Activated T-helper 2 cell treated with anti-CD3 and anti-CD28 coated beads, Interferon-gamma antibody, Interleukin-2, Interleukin-4, amounts not matched to agents 10 μg/mL and 5 μg/mL and 100 μg/mL, durations not matched to agents 14 hours and 24 hours and 36 hours (primary cell): ENCODE data around the gene STK33. TPM values are rescaled to one million over a fixed set of nuclear protein-coding genes. Genes with fewer than 3 reads are reported as not detected.

Experiments used
- DNase-seq: peaks from one replicate; pipeline ENCODE4 v3.0.0; 2021; ENCODE audit warnings: low spot score
- H3K27ac Mint-ChIP-seq: one replicate; pipeline ENCODE4 v1.8.0; 2021; ENCODE audit warnings: mixed read lengths
- H3K27me3 Mint-ChIP-seq: one replicate; pipeline ENCODE4 v1.8.0; 2021; ENCODE audit warnings: low read depth, mixed read lengths
- H3K36me3 Mint-ChIP-seq: one replicate; pipeline ENCODE4 v1.8.0; 2021; ENCODE audit warnings: low read depth, mixed read lengths
- H3K4me1 Mint-ChIP-seq: one replicate; pipeline ENCODE4 v1.8.0; 2021; ENCODE audit warnings: low read depth, mixed read lengths
- H3K4me3 Mint-ChIP-seq: one replicate; pipeline ENCODE4 v1.8.0; 2021; ENCODE audit warnings: low read depth, mild to moderate bottlenecking, moderate library complexity, mixed read lengths
- H3K9me3 Mint-ChIP-seq: one replicate; pipeline ENCODE4 v1.8.0; 2021; ENCODE audit warnings: mixed read lengths
- intact Hi-C: fragments of 100-400 bp; cut with micrococcal nuclease; formaldehyde crosslinking; loops from one replicate; pipeline ENCODE4 v1.15.1; 2023
- total RNA-seq: library from RNA; stranded (reverse); gene quantifications from 2 replicates; pipeline ENCODE4 v1.2.3, GENCODE V29; 2022

The STK33 gene
- total RNA-seq, 1 donor from 2014 or later: 0.62 TPM

GRCh38 chr11:8429483-8429882 is 164.5 kb downstream of the STK33 start:
- Mint-ChIP-seq H3K27ac (no peak overlapping the region), H3K27me3 (no peaks in the 10 kb centered on the region), H3K9me3 (no peaks in the 10 kb centered on the region), H3K36me3 (no peaks in the 10 kb centered on the region), H3K4me1 (no peaks in the 10 kb centered on the region), H3K4me3 (no peak overlapping the region)
- DNase-seq: no peak
- intact Hi-C loops: no loop called here

GRCh38 chr11:8426076-8426475 is 168.0 kb downstream of the STK33 start:
- no peak overlapping the region for H3K27ac Mint-ChIP-seq
- H3K9me3 Mint-ChIP-seq: no peaks in the 10 kb centered on the region
- no peak overlapping the region for H3K4me3 Mint-ChIP-seq
- intact Hi-C loops: no loop called here
- no peaks in the 10 kb centered on the region for H3K4me1 Mint-ChIP-seq
- no peak for DNase-seq
- no peaks in the 10 kb centered on the region for H3K36me3 Mint-ChIP-seq
- no peaks in the 10 kb centered on the region for H3K27me3 Mint-ChIP-seq

GRCh38 chr11:8415195-8415594 is 178.8 kb downstream of the STK33 start:
- H3K4me3 Mint-ChIP-seq: no peak overlapping the region
- no peaks in the 10 kb centered on the region for H3K9me3 Mint-ChIP-seq
- H3K36me3 Mint-ChIP-seq: no peaks in the 10 kb centered on the region
- DNase-seq: no peak
- H3K27ac Mint-ChIP-seq: no peak overlapping the region
- H3K4me1 Mint-ChIP-seq: no peaks in the 10 kb centered on the region
- intact Hi-C loops: no loop called here
- H3K27me3 Mint-ChIP-seq: peaks cover 5% of the 10 kb centered on the region

GRCh38 chr11:8408151-8408941 is 185.7 kb downstream of the STK33 start:
- H3K9me3 Mint-ChIP-seq: no peaks in the 10 kb centered on the region
- H3K4me1 Mint-ChIP-seq: no peaks in the 10 kb centered on the region
- no peak overlapping the region for H3K4me3 Mint-ChIP-seq
- H3K27me3 Mint-ChIP-seq: no peaks in the 10 kb centered on the region
- H3K27ac Mint-ChIP-seq: no peak overlapping the region
- intact Hi-C loops: no loop called here
- DNase-seq: no peak
- H3K36me3 Mint-ChIP-seq: no peaks in the 10 kb centered on the region

GRCh38 chr11:8403310-8403709 is 190.7 kb downstream of the STK33 start:
- no peak overlapping the region for H3K27ac Mint-ChIP-seq

GRCh38 chr11:8392886-8393285 is 201.1 kb downstream of the STK33 start:
- Mint-ChIP-seq H3K9me3 (no peaks in the 10 kb centered on the region), H3K36me3 (no peaks in the 10 kb centered on the region), H3K4me1 (no peaks in the 10 kb centered on the region), H3K4me3 (no peak overlapping the region), H3K27me3 (peaks cover 4% of the 10 kb centered on the region), H3K27ac (no peak overlapping the region)
- no peak for DNase-seq
- intact Hi-C loops: no loop called here

More at GRCh38 chr11:8403310-8403709, 190.7 kb downstream of the STK33 start:
- intact Hi-C loops: no loop called here
- Mint-ChIP-seq H3K4me1 (no peaks in the 10 kb centered on the region), H3K9me3 (no peaks in the 10 kb centered on the region), H3K4me3 (no peak overlapping the region), H3K27me3 (no peaks in the 10 kb centered on the region), H3K36me3 (no peaks in the 10 kb centered on the region)
- DNase-seq: no peak

- Mint-ChIP-seq H3K9me3 (no peaks in the 10 kb centered on the region), H3K27me3 (peaks cover 4% of the 10 kb centered on the region), H3K4me1 (no peaks in the 10 kb centered on the region), H3K4me3 (no peak overlapping the region), H3K36me3 (no peaks in the 10 kb centered on the region), H3K27ac (no peak overlapping the region)
- DNase-seq: no peak
- intact Hi-C loops: no loop called here
These were observed 201.9 kb downstream of the STK33 start for GRCh38 chr11:8392166-8392565.

GRCh38 chr11:8390851-8391612 is 203.0 kb downstream of the STK33 start:
- Mint-ChIP-seq H3K9me3 (no peaks in the 10 kb centered on the region), H3K36me3 (no peaks in the 10 kb centered on the region), H3K27ac (no peak overlapping the region), H3K4me1 (no peaks in the 10 kb centered on the region), H3K27me3 (peaks cover 4% of the 10 kb centered on the region), H3K4me3 (no peak overlapping the region)
- no peak for DNase-seq
- intact Hi-C loops: no loop called here

- no peak overlapping the region for H3K4me3 Mint-ChIP-seq
- no peaks in the 10 kb centered on the region for H3K27me3 Mint-ChIP-seq
- no peaks in the 10 kb centered on the region for H3K36me3 Mint-ChIP-seq
- no peaks in the 10 kb centered on the region for H3K9me3 Mint-ChIP-seq
- no peak for DNase-seq
- intact Hi-C loops: no loop called here
- H3K4me1 Mint-ChIP-seq: no peaks in the 10 kb centered on the region
- H3K27ac Mint-ChIP-seq: no peak overlapping the region
These were observed 204.7 kb downstream of the STK33 start for GRCh38 chr11:8389029-8389996.

- Mint-ChIP-seq H3K4me3 (no peak overlapping the region), H3K36me3 (no peaks in the 10 kb centered on the region), H3K4me1 (no peaks in the 10 kb centered on the region), H3K9me3 (no peaks in the 10 kb centered on the region), H3K27ac (no peak overlapping the region), H3K27me3 (no peaks in the 10 kb centered on the region)
- intact Hi-C loops: no loop called here
- DNase-seq: no peak
These were observed 206.3 kb downstream of the STK33 start for GRCh38 chr11:8387693-8388092.

- Mint-ChIP-seq H3K27me3 (no peaks in the 10 kb centered on the region), H3K27ac (no peak overlapping the region), H3K4me3 (no peak overlapping the region), H3K4me1 (no peaks in the 10 kb centered on the region), H3K36me3 (no peaks in the 10 kb centered on the region), H3K9me3 (no peaks in the 10 kb centered on the region)
- intact Hi-C loops: no loop called here
- no peak for DNase-seq
These were observed 206.9 kb downstream of the STK33 start for GRCh38 chr11:8387141-8387540.

GRCh38 chr11:8386134-8386864 is 207.7 kb downstream of the STK33 start:
- H3K4me1 Mint-ChIP-seq: no peaks in the 10 kb centered on the region
- intact Hi-C loops: no loop called here
- H3K9me3 Mint-ChIP-seq: no peaks in the 10 kb centered on the region
- H3K27ac Mint-ChIP-seq: no peak overlapping the region
- no peaks in the 10 kb centered on the region for H3K36me3 Mint-ChIP-seq
- no peak overlapping the region for H3K4me3 Mint-ChIP-seq
- DNase-seq: no peak
- no peaks in the 10 kb centered on the region for H3K27me3 Mint-ChIP-seq
